Retinal pigment epithelial cell (primary cell): Measurements from ENCODE around the gene SLC10A3.
A peak's percentile ranks its signal among the peaks of the same experiment; 100 is the strongest.

Experiments used
- DNase-seq: peaks from one replicate; pipeline ENCODE4 v3.0.0-alpha.2; 2010; ENCODE audit warnings: low read depth
- H3K4me3 ChIP-seq: 2 replicates; pipeline ENCODE4 v1.5.1; 2011; ENCODE audit warnings: mild to moderate bottlenecking, low read length, control low read depth, moderate library complexity
- CTCF ChIP-seq: conservative IDR thresholded peaks from 2 replicates; pipeline ENCODE4 v1.5.1; 2011; ENCODE audit warnings: low read depth, low read length, control low read depth, inconsistent platforms

SLC10A3 gene

GRCh38 chrX:154452823-154453222 lies 37.6 kb downstream of the SLC10A3 start:
- no peak overlapping the region for H3K4me3 ChIP-seq
- TF ChIP-seq CTCF: no peak
- DNase-seq: no peak

- no peak for TF ChIP-seq CTCF
- H3K4me3 ChIP-seq: no peak overlapping the region
- no peak for DNase-seq
These were observed 40.1 kb downstream of the SLC10A3 start for GRCh38 chrX:154450312-154450711.

- DNase-seq: no peak
- no peak overlapping the region for H3K4me3 ChIP-seq
- no peak for TF ChIP-seq CTCF
These were observed 40.8 kb downstream of the SLC10A3 start for GRCh38 chrX:154449618-154450017.

- no peak for TF ChIP-seq CTCF
- DNase-seq: no peak
- H3K4me3 ChIP-seq: no peak overlapping the region
These were observed 41.9 kb downstream of the SLC10A3 start for GRCh38 chrX:154448484-154448883.

- DNase-seq: no peak
- H3K4me3 ChIP-seq: no peak overlapping the region
- TF ChIP-seq CTCF: no peak
These were observed 44.0 kb downstream of the SLC10A3 start for GRCh38 chrX:154446430-154446829.

GRCh38 chrX:154445776-154446175 lies 44.7 kb downstream of the SLC10A3 start:
- H3K4me3 ChIP-seq: no peak overlapping the region
- TF ChIP-seq CTCF: no peak
- DNase-seq: no peak

- H3K4me3 ChIP-seq: peak overlapping the region; percentile 55
- DNase-seq: no peak
- TF ChIP-seq CTCF: no peak
These were observed 45.6 kb downstream of the SLC10A3 start for GRCh38 chrX:154444755-154445246.
